HEK293T (cell line): ENCODE results near the gene AKT2.

ENCODE experiments used
- CTCF ChIA-PET: fragments of 350-600 bp; formaldehyde crosslinking; extraction: SDS; loops from one replicate; lab custom pipeline; 2021; ENCODE audit warnings: antibody characterized with exemption, inconsistent platforms; lab: Yijun Ruan, JAX
- POLR2A ChIA-PET: fragments of 350-600 bp; formaldehyde crosslinking; extraction: SDS; loops from one replicate; lab custom pipeline; 2020; ENCODE audit warnings: antibody characterized with exemption, inconsistent platforms; lab: Yijun Ruan, JAX
- DNase-seq: peaks from one replicate; pipeline ENCODE4 v3.0.0; 2012; ENCODE audit warnings: mixed read lengths; ENCODE audit errors: extremely low spot score
- ARNT ChIP-seq: fragments of 450-650 bp; IDR thresholded peaks from 2 replicates; pipeline ENCODE4 v1.6.1; 2017; ENCODE audit warnings: mild to moderate bottlenecking
- BHLHE40 ChIP-seq: fragments of 450-650 bp; IDR thresholded peaks from 2 replicates; pipeline ENCODE4 v1.6.1; 2016; ENCODE audit warnings: mild to moderate bottlenecking, moderate library complexity, borderline replicate concordance
- CTBP1 ChIP-seq: fragments of 450-650 bp; IDR thresholded peaks from 2 replicates; pipeline ENCODE4 v1.6.1; 2016; ENCODE audit warnings: borderline replicate concordance
- ELF4 ChIP-seq: fragments of 450-650 bp; IDR thresholded peaks from 2 replicates; pipeline ENCODE4 v1.6.1; 2017; ENCODE audit warnings: antibody characterized with exemption
- FOXA1 ChIP-seq: fragments of 450-650 bp; IDR thresholded peaks from 2 replicates; pipeline ENCODE4 v1.6.1; 2016; ENCODE audit warnings: mild to moderate bottlenecking
- FOXK2 ChIP-seq: fragments of 450-650 bp; IDR thresholded peaks from 2 replicates; pipeline ENCODE4 v1.6.1; 2016; ENCODE audit warnings: mild to moderate bottlenecking
- FOXM1 ChIP-seq: fragments of 450-650 bp; IDR thresholded peaks from 2 replicates; pipeline ENCODE4 v1.6.1; 2017; ENCODE audit warnings: mild to moderate bottlenecking, borderline replicate concordance
- HDGF ChIP-seq: fragments of 450-650 bp; IDR thresholded peaks from 2 replicates; pipeline ENCODE4 v1.6.1; 2017; ENCODE audit warnings: antibody characterized with exemption, borderline replicate concordance
- L3MBTL2 ChIP-seq: fragments of 450-650 bp; conservative IDR thresholded peaks from 2 replicates; pipeline ENCODE4 v1.6.1; 2016; ENCODE audit warnings: mild to moderate bottlenecking
- LEF1 ChIP-seq: fragments of 450-650 bp; IDR thresholded peaks from 2 replicates; pipeline ENCODE4 v1.6.1; 2017; ENCODE audit warnings: mild to moderate bottlenecking, borderline replicate concordance
- NFRKB ChIP-seq: fragments of 450-650 bp; IDR thresholded peaks from 2 replicates; pipeline ENCODE4 v1.6.1; 2016; ENCODE audit warnings: mild to moderate bottlenecking, moderate library complexity
- SP1 ChIP-seq: fragments of 450-650 bp; IDR thresholded peaks from 2 replicates; pipeline ENCODE4 v1.6.1; 2017
- SUZ12 ChIP-seq: fragments of 450-650 bp; IDR thresholded peaks from 2 replicates; pipeline ENCODE4 v1.6.1; 2016; ENCODE audit warnings: mild to moderate bottlenecking
- TARDBP ChIP-seq: fragments of 450-650 bp; IDR thresholded peaks from 2 replicates; pipeline ENCODE4 v1.6.1; 2016
- ZNF384 ChIP-seq: fragments of 450-650 bp; IDR thresholded peaks from 2 replicates; pipeline ENCODE4 v1.6.1; 2016
- TF ChIP-seq, protein P1 (sequence below): fragments of 450-650 bp; IDR thresholded peaks from 2 replicates; pipeline ENCODE4 v1.6.1; 2016

Gene AKT2

GRCh38 chr19:40236026-40236355 is 49.2 kb downstream of the AKT2 start:
- CTCF ChIA-PET: no interaction called here
- POLR2A ChIA-PET: interaction anchor here (1.1 kb wide), 1 partner anchor 8 kb away, joined by 3 read pairs; no protein-coding TSS in a partner anchor
- no peak for TF ChIP-seq CTBP1
- no peak for TF ChIP-seq BHLHE40
- no peak for TF ChIP-seq SUZ12
- TF ChIP-seq, protein P1, sequence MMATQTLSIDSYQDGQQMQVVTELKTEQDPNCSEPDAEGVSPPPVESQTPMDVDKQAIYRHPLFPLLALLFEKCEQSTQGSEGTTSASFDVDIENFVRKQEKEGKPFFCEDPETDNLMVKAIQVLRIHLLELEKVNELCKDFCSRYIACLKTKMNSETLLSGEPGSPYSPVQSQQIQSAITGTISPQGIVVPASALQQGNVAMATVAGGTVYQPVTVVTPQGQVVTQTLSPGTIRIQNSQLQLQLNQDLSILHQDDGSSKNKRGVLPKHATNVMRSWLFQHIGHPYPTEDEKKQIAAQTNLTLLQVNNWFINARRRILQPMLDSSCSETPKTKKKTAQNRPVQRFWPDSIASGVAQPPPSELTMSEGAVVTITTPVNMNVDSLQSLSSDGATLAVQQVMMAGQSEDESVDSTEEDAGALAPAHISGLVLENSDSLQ: no peak
- TF ChIP-seq L3MBTL2: no peak
- DNase-seq: no peak

- CTCF ChIA-PET: no interaction called here
- TF ChIP-seq HDGF: no peak
- TF ChIP-seq, protein P1: no peak
- TF ChIP-seq CTBP1: no peak
- no peak for TF ChIP-seq ELF4
- no peak for TF ChIP-seq FOXK2
- TF ChIP-seq FOXA1: no peak
- no peak for TF ChIP-seq NFRKB
- TF ChIP-seq SP1: no peak
- no peak for TF ChIP-seq FOXM1
- no peak for TF ChIP-seq LEF1
- TF ChIP-seq SUZ12: no peak
- TF ChIP-seq BHLHE40: no peak
- POLR2A ChIA-PET: no interaction called here
- DNase-seq: no peak
Measured at GRCh38 chr19:40235238-40236025, 49.7 kb downstream of the AKT2 start.

GRCh38 chr19:40234429-40235237 is 50.5 kb downstream of the AKT2 start:
- ChIA-PET CTCF (no interaction called here), POLR2A (no interaction called here)
- TF ChIP-seq CTBP1 (no peak), FOXM1 (no peak), L3MBTL2 (no peak), ELF4 (no peak), NFRKB (no peak), HDGF (no peak), ARNT (no peak), TARDBP (no peak), FOXK2 (no peak), ZNF384 (no peak), LEF1 (no peak), SP1 (no peak), FOXA1 (no peak), SUZ12 (no peak), BHLHE40 (no peak)
- TF ChIP-seq, protein P1: no peak

GRCh38 chr19:40233811-40234389 is 51.2 kb downstream of the AKT2 start:
- CTCF ChIA-PET: no interaction called here
- POLR2A ChIA-PET: no interaction called here
- TF ChIP-seq FOXM1: no peak
- no peak for TF ChIP-seq CTBP1
- no peak for TF ChIP-seq FOXA1
- TF ChIP-seq ZNF384: no peak
- no peak for TF ChIP-seq SUZ12
- no peak for TF ChIP-seq L3MBTL2
- no peak for TF ChIP-seq HDGF
- TF ChIP-seq ELF4: no peak
- no peak for TF ChIP-seq NFRKB
- TF ChIP-seq BHLHE40: no peak
- TF ChIP-seq, protein P1: no peak
- TF ChIP-seq LEF1: no peak
- no peak for TF ChIP-seq FOXK2
- no peak for TF ChIP-seq ARNT
- no peak for DNase-seq

More at GRCh38 chr19:40234429-40235237, 50.5 kb downstream of the AKT2 start:
- no peak for DNase-seq
